A204.1 (cell line): ENCODE data around the gene COL23A1.
"Not testable (repeated sequence)": the region's sequence is repeated elsewhere in the genome, so short reads cannot be mapped to it uniquely, and the experiment has no call there.

Experiments used
- FAIRE-seq: peaks from 2 replicates; lab custom pipeline; 2012; peaks lifted over from hg19 to GRCh38; lab: Jason Lieb, UNC

The COL23A1 gene

DNA sequence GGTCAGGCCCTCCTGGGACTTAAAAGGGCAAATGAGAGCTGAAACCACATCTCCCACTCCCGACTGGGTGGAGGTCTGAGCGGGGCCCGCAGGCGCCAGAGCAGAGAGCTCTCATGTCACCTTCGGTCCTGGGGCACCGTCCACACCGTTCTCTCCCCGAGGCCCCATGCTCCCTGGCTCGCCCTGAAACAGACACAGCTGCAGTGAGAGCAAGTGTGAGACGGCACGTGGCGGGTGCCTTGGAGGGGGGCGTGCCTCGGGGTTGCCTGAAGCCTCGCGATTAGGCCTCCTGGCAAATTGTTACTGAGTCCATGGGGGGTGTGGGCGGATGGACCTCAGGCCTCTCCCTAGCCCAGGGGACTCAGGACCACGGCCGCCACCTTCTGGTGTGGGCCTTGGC is 333.4 kb downstream of the COL23A1 start:
- FAIRE-seq, result no peak

- FAIRE-seq, result not testable (repeated sequence)
Observed at GRCh38 chr5:178253632-178254031, 336.6 kb downstream of the COL23A1 start.

DNA sequence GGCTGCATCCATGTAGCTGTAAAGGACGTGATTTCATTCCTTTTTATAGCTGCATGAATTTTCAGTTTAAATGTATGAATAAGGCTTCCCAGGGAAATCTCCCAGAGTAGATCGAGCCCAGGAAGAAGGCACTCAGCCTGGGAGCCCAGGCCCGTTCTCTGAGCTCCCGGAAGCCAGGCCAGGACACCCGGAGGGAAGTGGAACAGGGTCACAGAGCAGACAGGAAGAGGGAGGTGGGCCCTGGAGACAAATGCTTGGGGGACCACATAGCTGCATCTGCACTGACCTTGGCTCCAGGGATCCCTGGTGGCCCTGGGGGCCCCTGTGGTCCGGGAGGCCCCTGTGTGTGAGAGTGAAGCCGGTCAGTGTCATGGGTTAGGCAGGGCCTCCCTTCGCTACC is 337.9 kb downstream of the COL23A1 start:
- no peak for FAIRE-seq

- no peak for FAIRE-seq
Observed at GRCh38 chr5:178250263-178250662, 339.9 kb downstream of the COL23A1 start.

DNA sequence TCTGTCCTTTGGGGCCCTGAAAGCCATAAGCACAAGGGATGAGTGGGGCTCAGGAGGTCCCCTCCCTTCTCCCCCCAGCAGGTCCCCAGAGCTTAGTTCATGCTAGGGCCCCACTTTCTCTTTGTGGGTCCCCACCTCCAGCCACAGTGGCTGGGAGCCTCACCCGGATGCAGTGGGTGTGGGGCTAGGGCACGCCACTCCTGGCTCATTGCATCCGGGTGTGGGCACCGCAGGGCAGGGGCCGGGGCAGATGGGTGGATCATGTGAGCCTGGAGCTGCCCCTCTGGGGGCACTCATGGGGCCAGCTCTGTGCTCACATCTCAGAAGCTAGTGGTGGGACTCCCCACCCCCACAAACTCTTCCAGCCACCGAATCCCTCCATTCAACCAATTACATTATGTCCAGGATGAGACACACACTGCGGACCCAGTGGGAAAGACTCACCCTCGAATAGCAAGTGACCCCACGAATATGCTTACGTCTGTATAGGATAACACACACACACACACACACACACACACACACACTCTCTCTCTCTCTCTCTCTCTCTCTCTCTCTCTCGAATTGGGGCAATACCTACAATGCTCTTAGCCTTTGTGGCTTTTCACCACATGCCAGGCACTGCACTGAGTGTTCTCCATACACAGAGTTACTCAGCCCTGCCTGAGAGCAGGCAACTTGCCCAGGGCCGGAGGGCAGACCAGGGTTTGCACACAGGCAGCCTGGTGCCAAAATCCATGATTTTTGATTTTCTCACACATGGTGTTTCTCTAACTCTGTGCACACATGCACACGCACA is 340.8 kb downstream of the COL23A1 start:
- no peak for FAIRE-seq

GRCh38 chr5:178248750-178249149 is 341.4 kb downstream of the COL23A1 start:
- FAIRE-seq, result no peak

GRCh38 chr5:178247481-178248456 is 342.4 kb downstream of the COL23A1 start:
- no peak for FAIRE-seq

DNA sequence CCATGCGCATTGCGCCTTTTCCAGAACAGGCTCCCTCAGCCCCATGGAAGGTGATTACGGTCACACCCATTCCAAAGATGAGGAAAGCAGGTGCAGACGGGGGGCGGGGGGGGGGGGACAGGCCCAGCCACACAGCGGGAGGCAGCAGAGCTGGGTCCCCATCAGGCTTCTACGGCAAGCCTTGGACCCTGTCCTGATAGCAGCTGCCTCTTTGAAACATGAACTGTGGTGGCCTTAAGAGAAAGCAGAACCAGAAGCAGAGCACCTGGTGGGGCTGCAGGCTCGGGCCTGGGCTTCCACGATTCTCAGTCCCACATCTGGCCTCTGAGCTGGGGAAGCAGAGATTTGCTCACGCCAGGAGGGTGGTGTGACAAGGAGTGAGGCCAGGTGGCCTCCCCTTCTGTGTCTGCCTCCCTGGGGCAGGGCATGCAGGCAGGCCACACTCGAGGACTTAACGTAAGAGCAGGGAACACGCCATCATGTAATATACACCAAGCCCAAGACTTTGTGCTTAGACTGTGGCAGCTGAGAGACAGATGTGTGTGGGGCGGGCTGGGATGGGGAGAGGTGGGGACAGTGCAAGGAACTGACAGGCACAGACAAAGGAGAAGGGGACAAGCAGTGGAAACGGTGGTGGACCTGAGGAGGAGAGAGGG is 343.4 kb downstream of the COL23A1 start:
- FAIRE-seq, result no peak

- FAIRE-seq, result no peak
Observed at GRCh38 chr5:178245389-178245788, 344.8 kb downstream of the COL23A1 start.

- FAIRE-seq, result no peak
Observed at GRCh38 chr5:178244576-178244975, 345.6 kb downstream of the COL23A1 start.

DNA sequence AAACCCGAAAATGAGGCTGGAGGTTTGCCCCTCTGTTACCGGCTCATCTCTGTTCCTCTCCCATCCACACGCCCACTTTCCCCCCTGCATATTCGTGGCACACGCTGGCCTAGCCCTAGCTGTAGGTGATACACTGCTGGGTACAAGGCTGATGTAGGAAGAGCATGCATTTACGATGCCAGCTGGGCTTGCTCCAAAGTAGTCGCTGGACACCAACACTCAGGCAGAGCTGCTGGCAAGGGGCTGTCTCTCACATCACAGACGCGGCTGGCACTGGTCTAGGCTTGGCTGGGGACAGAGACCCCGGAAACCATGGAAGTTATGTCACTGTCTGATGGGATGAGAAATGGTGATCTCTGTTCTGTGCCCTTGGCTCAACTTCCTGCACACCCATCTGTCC is 347.8 kb downstream of the COL23A1 start:
- FAIRE-seq, result no peak

DNA sequence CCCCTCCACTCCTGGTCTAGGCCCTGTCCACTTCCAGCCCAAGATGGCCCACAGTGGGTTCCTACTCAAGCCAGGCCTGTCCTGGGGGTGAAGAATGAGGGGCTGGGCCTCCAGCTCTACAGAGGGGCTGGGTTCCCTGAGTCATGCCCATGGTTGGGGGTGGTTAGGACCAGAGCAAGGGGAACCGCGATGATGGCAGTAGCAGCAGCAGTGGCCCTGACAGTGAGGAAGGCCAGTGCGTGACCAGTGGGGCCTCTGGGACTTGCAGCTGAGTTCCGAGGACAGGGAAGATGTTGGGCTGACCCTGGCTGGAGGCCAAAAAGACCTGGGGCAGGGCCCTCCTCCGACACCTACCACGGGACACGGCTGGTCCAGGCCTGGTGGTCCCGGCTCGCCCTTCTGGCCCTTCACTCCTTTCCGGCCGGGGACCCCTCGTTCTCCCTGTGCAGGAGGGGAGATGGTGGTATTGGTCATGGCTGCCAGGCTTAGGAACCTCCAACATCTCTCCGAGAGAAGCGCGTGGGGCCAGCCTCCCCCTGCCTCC is 348.4 kb downstream of the COL23A1 start:
- no peak for FAIRE-seq

GRCh38 chr5:178241231-178241663 is 348.9 kb downstream of the COL23A1 start:
- FAIRE-seq, result no peak

- no peak for FAIRE-seq
Observed at GRCh38 chr5:178240766-178241165, 349.4 kb downstream of the COL23A1 start.

GRCh38 chr5:178240341-178240741 is 349.9 kb downstream of the COL23A1 start:
- no peak for FAIRE-seq

DNA sequence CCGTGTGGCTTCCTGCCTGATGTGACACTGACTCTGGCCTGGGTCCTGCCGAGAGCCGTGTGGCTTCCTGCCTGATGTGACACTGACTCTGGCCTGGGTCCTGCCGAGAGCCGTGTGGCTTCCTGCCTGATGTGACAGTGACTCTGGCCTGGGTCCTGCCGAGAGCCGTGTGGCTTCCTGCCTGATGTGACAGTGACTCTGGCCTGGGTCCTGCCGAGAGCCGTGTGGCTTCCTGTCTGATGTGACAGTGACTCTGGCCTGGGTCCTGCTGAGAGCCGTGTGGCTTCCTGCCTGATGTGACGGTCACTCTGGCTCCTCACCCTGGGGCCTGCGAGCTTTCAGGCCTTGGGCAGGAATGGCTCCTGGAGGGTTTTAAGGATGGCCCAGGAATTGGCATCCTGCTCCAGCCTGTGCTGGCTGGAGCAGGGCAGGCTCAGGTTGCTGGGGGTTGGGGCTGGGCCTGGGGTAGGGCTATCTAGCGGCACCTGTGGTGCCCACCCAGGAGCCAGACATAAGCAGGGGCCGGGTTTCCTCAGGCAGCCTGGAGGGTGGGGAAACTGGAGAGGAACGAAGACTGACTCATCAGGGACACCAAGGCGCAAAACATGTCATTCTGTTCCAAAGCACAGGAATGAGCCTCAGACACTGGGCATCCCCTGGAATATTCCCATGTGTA is 350.4 kb downstream of the COL23A1 start:
- FAIRE-seq, result not testable (repeated sequence)

- FAIRE-seq, result no peak
Observed at GRCh38 chr5:178238711-178239592, 351.2 kb downstream of the COL23A1 start.

DNA sequence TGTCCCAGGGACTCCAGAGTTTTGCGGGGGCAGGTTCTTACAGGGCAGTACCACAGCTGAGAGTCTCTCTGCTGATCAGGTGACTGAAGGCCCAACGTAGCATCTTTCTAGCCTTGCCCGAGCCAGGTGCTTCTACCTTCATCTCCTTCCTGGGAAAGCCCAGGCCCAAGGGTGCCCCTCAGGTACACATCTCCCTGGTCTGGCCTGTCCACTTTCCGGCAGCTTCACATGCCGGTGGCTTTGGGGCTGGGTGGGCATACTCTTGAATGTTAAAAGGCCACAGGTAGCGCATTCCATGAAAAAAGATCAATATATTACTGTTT is 351.9 kb downstream of the COL23A1 start:
- no peak for FAIRE-seq

GRCh38 chr5:178237431-178238312 is 352.5 kb downstream of the COL23A1 start:
- FAIRE-seq, result no peak

DNA sequence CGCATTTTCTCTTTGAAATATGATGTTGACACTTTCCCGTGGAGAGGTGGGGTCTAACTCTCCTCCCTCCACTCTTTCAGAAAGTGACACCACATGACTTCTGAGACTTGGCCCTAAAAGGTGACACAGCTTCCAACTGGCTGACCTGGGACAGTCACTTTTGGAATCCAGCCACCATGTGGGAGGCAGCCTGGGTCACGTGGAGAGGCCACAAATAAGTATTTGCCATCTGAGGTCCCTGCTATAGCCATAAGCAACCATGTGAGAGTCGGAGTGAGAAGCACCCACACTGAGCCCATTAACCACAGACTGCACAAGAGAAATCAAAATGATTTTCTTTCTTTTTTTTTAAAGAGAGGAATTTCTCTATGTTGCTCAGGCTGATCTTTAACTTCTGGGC is 353.5 kb downstream of the COL23A1 start:
- no peak for FAIRE-seq
